GM08714 (cell line): ENCODE measurements around the gene COL3A1.

Experiments
- H3K4me3 ChIP-seq: fragments of 200-500 bp; sonication (Bioruptor generic); 2 replicates; pipeline ENCODE4 v1.5.1; 2014; ENCODE audit warnings: mild to moderate bottlenecking, low read length, inconsistent platforms
- ZNF274 ChIP-seq: IDR thresholded peaks from 2 replicates; pipeline ENCODE4 v1.6.1; 2012; ENCODE audit warnings: mild to moderate bottlenecking, low read depth, low read length

Gene COL3A1

DNA sequence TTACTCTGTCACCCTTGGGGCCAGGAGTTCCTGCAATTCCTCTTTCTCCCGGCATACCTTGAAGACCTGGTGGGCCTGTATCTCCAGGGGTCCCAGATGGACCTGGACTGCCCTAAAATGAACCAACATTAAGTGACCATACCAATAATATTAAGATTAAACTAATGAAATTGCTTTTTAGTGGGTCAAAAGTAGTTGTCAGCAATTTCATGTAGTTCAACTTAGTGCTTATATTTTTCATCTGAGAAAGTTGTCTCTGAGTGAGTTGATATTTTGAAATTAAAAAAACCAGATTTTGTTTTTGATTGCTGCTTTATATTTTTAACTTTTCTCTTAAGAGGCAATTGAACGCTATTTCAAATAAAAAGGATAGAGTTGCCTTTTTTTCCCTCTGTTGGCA, 83.1 kb downstream of the COL3A1 start:
- no peak overlapping the region for H3K4me3 ChIP-seq
- no peak for TF ChIP-seq ZNF274

DNA sequence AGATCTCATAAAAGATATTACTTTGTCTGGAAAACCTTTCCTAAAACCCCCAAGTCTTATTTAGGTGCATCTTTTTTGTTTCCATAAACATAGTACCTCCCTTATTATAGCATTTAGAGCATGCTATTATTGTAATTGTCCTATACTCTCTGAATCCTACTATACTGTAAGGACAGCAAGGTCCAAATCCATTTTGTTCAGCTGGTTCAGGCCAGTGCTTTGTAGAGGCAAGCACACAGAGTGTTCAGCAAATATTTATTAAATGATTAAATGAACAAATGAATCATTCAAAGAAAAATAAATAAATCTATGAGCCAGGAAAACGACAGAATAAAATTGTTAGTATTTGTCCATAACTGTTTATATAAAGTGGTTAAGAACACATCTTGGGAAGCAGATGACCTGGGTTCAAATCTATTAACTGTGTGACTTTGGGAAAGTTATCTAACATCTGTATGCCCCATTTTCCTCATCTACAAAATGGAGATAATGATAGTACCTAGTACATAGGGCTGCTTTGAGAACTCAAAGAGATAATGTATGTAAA, 86.0 kb downstream of the COL3A1 start:
- TF ChIP-seq ZNF274 = no peak
- no peak overlapping the region for H3K4me3 ChIP-seq
